ENCODE results near the gene LOXL3.

Gene LOXL3

DNA sequence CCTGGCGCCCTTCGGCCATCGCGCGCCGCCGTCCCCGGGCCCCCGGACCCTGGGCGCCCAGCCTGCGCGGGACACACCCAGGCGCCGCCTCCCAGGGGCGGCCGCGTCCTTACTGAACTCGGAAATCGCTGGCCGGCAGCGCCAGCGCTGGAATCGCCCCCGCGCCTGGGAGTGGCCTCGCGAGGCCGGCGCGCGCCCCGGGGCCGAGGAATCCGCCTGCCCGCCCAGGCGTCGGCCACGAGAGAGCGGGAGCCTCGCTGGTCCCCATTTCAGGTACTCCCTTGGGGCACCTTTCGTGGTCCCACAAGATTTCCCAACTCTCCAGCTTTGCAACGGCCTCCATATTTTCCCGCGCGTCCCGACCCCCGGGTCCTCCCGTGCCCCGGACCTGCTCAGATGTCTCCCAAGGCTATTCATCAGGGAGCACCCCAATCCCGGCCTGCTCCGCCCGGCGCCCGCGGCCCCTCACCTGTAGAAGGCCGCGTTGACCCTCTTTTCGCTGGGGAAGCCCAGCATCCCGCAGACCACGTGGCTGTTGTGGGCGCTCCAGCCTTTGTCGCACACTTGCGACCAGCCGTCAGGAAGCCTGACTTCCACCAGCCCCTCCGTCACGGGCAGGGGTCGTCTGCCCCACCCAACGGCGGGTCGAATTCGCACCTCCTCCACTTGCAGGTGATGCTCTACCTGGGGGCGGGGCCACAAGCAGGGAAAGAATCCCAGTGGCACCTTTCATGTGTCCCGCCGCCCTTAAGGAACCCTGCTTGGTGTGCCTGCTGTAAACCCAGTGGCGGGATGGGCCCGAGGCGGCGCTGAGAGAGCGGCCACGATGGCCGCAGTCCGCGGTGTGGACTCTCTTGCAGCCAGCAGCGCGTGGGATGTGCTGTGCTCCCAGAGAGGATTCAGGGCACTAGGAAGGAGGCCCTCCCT lies 4.6 kb downstream of the LOXL3 start:
- peak; percentile 67 for DNase-seq

- no peak for DNase-seq
Measured at GRCh38 chr2:74548285-74548899, 5.3 kb downstream of the LOXL3 start.

GRCh38 chr2:74546004-74546403 lies 7.7 kb downstream of the LOXL3 start:
- DNase-seq: no peak

- DNase-seq: no peak
Measured at GRCh38 chr2:74544634-74545033, 9.1 kb downstream of the LOXL3 start.

- no peak for DNase-seq
Measured at GRCh38 chr2:74542978-74543377, 10.8 kb downstream of the LOXL3 start.

- no peak for DNase-seq
Measured at GRCh38 chr2:74540291-74540690, 13.5 kb downstream of the LOXL3 start.

GRCh38 chr2:74538881-74539339 lies 14.8 kb downstream of the LOXL3 start:
- no peak for DNase-seq

GRCh38 chr2:74537140-74537539 lies 16.6 kb downstream of the LOXL3 start:
- no peak for DNase-seq

GRCh38 chr2:74536166-74536950 lies 17.4 kb downstream of the LOXL3 start:
- DNase-seq: no peak

DNA sequence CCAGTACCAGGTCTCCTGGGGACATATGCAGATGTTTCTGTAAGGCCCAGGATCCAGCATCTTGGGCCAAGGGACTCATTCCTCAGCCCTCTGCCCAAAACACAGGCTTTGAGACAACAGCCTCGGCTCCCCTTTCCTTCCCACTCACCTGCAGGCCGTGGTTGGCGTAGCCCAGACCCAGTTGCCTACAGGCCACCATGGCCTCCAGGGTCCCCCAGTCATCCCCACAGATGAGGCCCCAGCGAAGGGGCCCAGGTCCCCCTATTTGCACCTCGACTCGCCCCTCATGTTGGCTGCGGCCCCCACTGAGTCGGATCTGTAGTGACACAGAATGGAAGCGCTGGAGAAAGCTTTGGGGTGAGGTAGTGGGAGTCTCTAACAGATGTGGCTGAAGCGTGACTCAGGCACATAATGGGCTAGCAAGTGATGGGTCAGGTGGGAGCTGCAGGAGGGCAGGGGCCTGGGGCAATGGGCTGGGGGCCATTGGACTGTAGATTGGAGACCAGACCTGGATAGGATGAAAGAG lies 18.2 kb downstream of the LOXL3 start:
- DNase-seq: no peak

DNA sequence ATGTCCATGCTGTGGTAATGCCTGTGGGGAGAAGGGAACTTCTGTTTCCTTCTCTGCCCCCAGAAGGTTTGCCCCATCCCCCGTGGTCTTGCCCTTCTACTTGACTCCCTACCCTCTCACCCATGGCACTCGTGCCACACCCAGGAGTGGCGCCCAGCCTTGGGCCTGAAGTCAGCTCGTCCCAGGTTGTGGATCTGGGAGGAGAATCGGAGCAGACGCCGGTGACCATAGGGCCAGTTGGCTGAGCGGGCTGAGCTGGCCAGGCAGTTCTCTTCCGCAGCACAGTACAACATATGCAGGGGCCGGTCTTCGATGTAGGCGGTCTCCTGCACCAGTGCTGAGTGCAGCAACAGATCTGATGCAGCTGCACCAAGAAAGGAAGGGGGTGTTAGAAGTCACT lies 19.3 kb downstream of the LOXL3 start:
- no peak for DNase-seq

DNA sequence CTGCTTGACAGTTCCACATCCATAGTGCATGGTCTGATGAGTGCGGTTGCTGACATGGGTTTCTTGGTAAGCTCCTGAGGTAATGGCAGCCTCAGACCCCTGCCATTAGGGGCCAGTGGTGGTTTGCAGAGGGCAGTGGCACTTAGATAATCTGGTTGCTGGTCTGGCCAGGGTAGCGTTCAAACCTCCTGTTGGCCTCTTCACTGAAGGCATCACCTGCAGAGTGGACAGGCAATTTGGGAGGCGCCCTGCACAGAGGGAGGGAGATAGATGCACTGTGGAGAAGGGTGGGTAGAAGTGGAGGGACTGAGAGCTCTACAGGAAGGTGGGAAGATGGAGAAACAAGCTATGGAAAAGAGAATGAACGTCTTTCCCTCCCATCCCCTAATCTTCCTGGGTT lies 20.3 kb downstream of the LOXL3 start:
- DNase-seq: no peak

- no peak for DNase-seq
Measured at GRCh38 chr2:74532222-74532621, 21.5 kb downstream of the LOXL3 start.

DNA sequence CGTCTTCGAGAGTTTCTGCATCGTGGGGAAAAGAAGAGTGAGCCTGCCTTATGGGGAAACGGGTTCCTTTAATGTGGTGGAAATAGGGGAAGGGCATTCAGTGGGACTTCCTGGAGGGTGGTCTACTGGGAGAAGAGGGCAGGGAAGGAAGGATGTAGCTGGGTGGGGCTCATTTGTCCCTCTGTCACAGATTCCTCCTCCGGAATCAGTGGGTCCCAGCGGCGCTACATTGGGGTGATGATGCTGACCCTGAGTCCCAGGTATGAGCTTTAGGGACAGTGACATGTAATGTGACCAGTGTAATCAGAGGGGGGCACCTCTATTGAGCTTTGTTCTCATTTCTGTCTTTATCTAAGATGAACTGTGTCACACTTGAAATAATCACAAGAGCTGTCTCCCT lies 22.1 kb downstream of the LOXL3 start:
- no peak for DNase-seq

GRCh38 chr2:74530239-74531187 lies 23.2 kb downstream of the LOXL3 start:
- no peak for DNase-seq

- DNase-seq: peak; percentile 98
Measured at GRCh38 chr2:74529357-74530238, 24.1 kb downstream of the LOXL3 start, which contains the start of the genes AUP1 and HTRA2. AUP1 (minus strand) TSS chr2:74529706; CDS start chr2:74529629, 77 bp downstream. HTRA2 (plus strand) TSS chr2:74529933; CDS start chr2:74530007, 74 bp downstream.

DNA sequence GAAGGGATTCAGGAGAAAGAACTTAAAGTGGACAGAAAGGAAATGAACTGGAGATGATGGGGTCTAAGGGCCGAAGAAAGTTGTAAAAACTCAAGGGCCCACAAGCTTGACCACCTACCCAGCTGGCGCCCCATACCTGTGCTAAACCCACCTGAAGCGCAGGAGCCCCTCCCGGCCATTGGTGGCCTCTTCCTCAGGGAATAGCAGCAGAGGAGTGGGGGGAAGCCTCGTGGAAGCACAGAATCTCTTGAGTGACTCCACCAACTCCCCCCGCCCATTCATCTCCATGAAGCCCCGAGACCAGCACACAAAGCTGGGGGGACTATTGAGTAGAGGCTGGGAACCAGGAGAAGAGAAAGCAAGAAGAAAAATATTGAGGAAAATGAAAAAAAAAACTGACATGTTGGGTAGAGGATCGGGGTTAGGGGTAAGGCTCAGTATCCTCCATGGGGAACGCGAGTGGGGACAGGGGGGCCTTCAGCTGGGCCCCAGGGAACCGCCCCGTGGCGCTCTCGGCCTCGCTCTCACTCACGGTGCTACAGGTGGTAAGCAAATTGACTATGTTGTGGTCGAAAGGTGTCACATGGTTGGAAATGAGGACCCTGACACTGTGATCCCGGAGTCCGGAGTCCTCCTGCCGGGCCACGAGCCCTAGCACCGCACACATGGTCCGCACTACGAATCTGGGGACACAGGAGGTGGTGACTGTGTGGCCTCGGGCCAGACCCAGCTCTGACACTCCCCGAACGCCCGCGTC lies 25.0 kb downstream of the LOXL3 start:
- no peak for DNase-seq

- no peak for DNase-seq
Measured at GRCh38 chr2:74527741-74528140, 26.0 kb downstream of the LOXL3 start.

- no peak for DNase-seq
Measured at GRCh38 chr2:74526649-74527230, 27.0 kb downstream of the LOXL3 start.
